SK-N-SH (cell line): Measurements from ENCODE around the gene UBE2L5. TPM values are rescaled to one million over a fixed set of nuclear protein-coding genes. Genes with fewer than 3 reads are reported as not detected.

Source experiments
- CTCF ChIA-PET: fragments of 300-600, 350-600 bp; formaldehyde crosslinking; extraction: SDS; loops from one replicate; lab custom pipeline; 2021; lab: Yijun Ruan, JAX
- POLR2A ChIA-PET: fragments of 350-600 bp; sonication (Branson Sonifier 250); formaldehyde crosslinking; extraction: SDS; loops from one replicate; lab custom pipeline; 2020; ENCODE audit warnings: antibody characterized with exemption, inconsistent platforms; lab: Yijun Ruan, JAX
- DNase-seq: peaks from one replicate; pipeline ENCODE4 v3.0.0; 2012
- H2AFZ ChIP-seq: fragments of 200-600 bp; sonication (generic); 2 replicates; pipeline ENCODE4 v1.8.1; 2016; ENCODE audit warnings: antibody characterized with exemption, mild to moderate bottlenecking, low read depth
- H3F3A ChIP-seq: fragments of 200-600 bp; sonication (generic); replicated peaks from 2 replicates; pipeline ENCODE3; 2016; ENCODE audit warnings: antibody characterized with exemption, mild to moderate bottlenecking; ENCODE audit not compliant: insufficient read depth
- H3K27ac ChIP-seq, 2 experiments: fragments of 200-500 bp in 1 of 2; fragments of 200-600 bp in 1 of 2; sonication (Bioruptor generic) in 1 of 2; sonication (generic), shearing (Covaris generic) in 1 of 2; 2 replicates each; pipeline versions ENCODE4 v1.5.1 to v1.6.1; 2014 to 2016; ENCODE audit warnings: low read depth in 2 of 2, inconsistent platforms in 1 of 2, low read length in 1 of 2, mild to moderate bottlenecking in 1 of 2, mixed read lengths in 1 of 2
- H3K27me3 ChIP-seq: fragments of 200-600 bp; sonication (generic), shearing (Covaris generic); 2 replicates; pipeline ENCODE4 v1.6.1; 2016; ENCODE audit warnings: mixed run types; ENCODE audit not compliant: insufficient read depth
- H3K36me3 ChIP-seq, 2 experiments: fragments of 200-500 bp in 1 of 2; fragments of 200-600 bp in 1 of 2; sonication (Bioruptor generic) in 1 of 2; sonication (generic) in 1 of 2; replicated peaks in 1 of 2; 2 replicates each; pipeline versions ENCODE3 to v1.5.1; 2014 to 2016; ENCODE audit warnings: low read length in 1 of 2, mild to moderate bottlenecking in 1 of 2; ENCODE audit not compliant: insufficient read depth in 2 of 2, control insufficient read depth in 1 of 2
- H3K4me1 ChIP-seq, 2 experiments: fragments of 200-500 bp in 1 of 2; fragments of 200-600 bp in 1 of 2; sonication (Bioruptor generic) in 1 of 2; sonication (generic), shearing (Covaris generic) in 1 of 2; 2 replicates each; pipeline versions ENCODE4 v1.5.1 to v1.6.1; 2014 to 2016; ENCODE audit warnings: low read depth in 1 of 2, low read length in 1 of 2, mixed run types in 1 of 2; ENCODE audit not compliant: insufficient read depth in 2 of 2, control insufficient read depth in 1 of 2
- H3K4me2 ChIP-seq: fragments of 200-600 bp; sonication (generic), shearing (Covaris generic); 2 replicates; pipeline ENCODE4 v1.6.1; 2017; ENCODE audit warnings: mixed run types
- H3K4me3 ChIP-seq, 2 experiments: fragments of 200-500 bp in 1 of 2; fragments of 200-600 bp in 1 of 2; sonication (Bioruptor generic) in 1 of 2; sonication (generic), shearing (Covaris generic) in 1 of 2; 2 replicates each; pipeline versions ENCODE4 v1.5.1 to v1.8.1; 2014 to 2016; ENCODE audit warnings: low read depth in 2 of 2, inconsistent platforms in 1 of 2, low read length in 1 of 2, mild to moderate bottlenecking in 1 of 2, mixed read lengths in 1 of 2, moderate library complexity in 1 of 2
- H3K79me2 ChIP-seq: fragments of 200-600 bp; sonication (generic); 2 replicates; pipeline ENCODE4 v1.8.1; 2017; ENCODE audit warnings: mild to moderate bottlenecking; ENCODE audit not compliant: insufficient read depth
- H3K9ac ChIP-seq: fragments of 200-600 bp; sonication (generic); 2 replicates; pipeline ENCODE4 v1.6.1; 2017; ENCODE audit warnings: mixed run types
- H3K9me2 ChIP-seq: fragments of 200-600 bp; sonication (generic); 2 replicates; pipeline ENCODE4 v1.6.1; 2017; ENCODE audit warnings: mixed run types
- H3K9me3 ChIP-seq: fragments of 200-600 bp; sonication (generic); 2 replicates; pipeline ENCODE4 v1.6.1; 2017; ENCODE audit warnings: mixed run types, mild to moderate bottlenecking, moderate library complexity
- H4K20me1 ChIP-seq: fragments of 200-600 bp; sonication (generic); 2 replicates; pipeline ENCODE4 v1.6.1; 2017; ENCODE audit warnings: mild to moderate bottlenecking, mixed run types; ENCODE audit not compliant: insufficient read depth
- CHD2 ChIP-seq: fragments of 150-350 bp; IDR thresholded peaks from 2 replicates; pipeline ENCODE4 v1.6.1; 2018; ENCODE audit warnings: low read length; ENCODE audit not compliant: partially characterized antibody
- CTCF ChIP-seq: fragments of 200-600 bp; sonication (generic); IDR thresholded peaks from 2 replicates; pipeline ENCODE4 v1.6.1; 2017; ENCODE audit warnings: antibody characterized with exemption, mild to moderate bottlenecking, moderate library complexity
- ELF1 ChIP-seq: IDR thresholded peaks from 2 replicates; pipeline ENCODE4 v1.4.0; 2012
- EP300 ChIP-seq, 2 experiments: IDR thresholded peaks; 2 replicates each; pipeline versions ENCODE4 v1.4.0 to v1.6.1; 2012; ENCODE audit warnings: borderline replicate concordance in 1 of 2, low read depth in 1 of 2, low read length in 1 of 2
- EZH2phosphoT487 ChIP-seq: fragments of 200-600 bp; sonication (generic); IDR thresholded peaks from 2 replicates; pipeline ENCODE4 v1.6.1; 2017; ENCODE audit warnings: low read depth, mixed run types, mild to moderate bottlenecking, antibody characterized with exemption, moderate library complexity, borderline replicate concordance
- FOSL2 ChIP-seq: IDR thresholded peaks from 2 replicates; pipeline ENCODE4 v1.4.0; 2012; ENCODE audit warnings: low read depth, mild to moderate bottlenecking, moderate library complexity, borderline replicate concordance
- GATA2 ChIP-seq: sonication (generic); formaldehyde crosslinking; IDR thresholded peaks from 2 replicates; pipeline ENCODE4 v1.5.0; 2020; ENCODE audit warnings: mild to moderate bottlenecking, missing genetic modification reagents
- MAX ChIP-seq: IDR thresholded peaks from 2 replicates; pipeline ENCODE4 v1.4.0; 2012; ENCODE audit warnings: low read depth
- MXI1 ChIP-seq: IDR thresholded peaks from 2 replicates; pipeline ENCODE4 v1.6.1; 2012; ENCODE audit warnings: mild to moderate bottlenecking, low read depth, low read length, improper control_type of control experiment
- NFIC ChIP-seq: IDR thresholded peaks from 2 replicates; pipeline ENCODE4 v1.4.0; 2012; ENCODE audit warnings: borderline replicate concordance
- NRF1 ChIP-seq: IDR thresholded peaks from 2 replicates; pipeline ENCODE4 v1.6.1; 2012; ENCODE audit warnings: low read depth, mild to moderate bottlenecking, low read length
- RCOR1 ChIP-seq: fragments of 150-350 bp; IDR thresholded peaks from 2 replicates; pipeline ENCODE4 v1.6.1; 2017; ENCODE audit warnings: antibody characterized with exemption, low read length
- REST ChIP-seq: IDR thresholded peaks from 2 replicates; pipeline ENCODE4 v1.6.1; 2012; ENCODE audit warnings: mild to moderate bottlenecking, low read depth, low read length, moderate library complexity
- RXRA ChIP-seq: IDR thresholded peaks from 2 replicates; pipeline ENCODE4 v1.4.0; 2012; ENCODE audit warnings: low read depth, mild to moderate bottlenecking, borderline replicate concordance
- SIN3A ChIP-seq: IDR thresholded peaks from 2 replicates; pipeline ENCODE4 v1.6.1; 2012; ENCODE audit warnings: low read depth, mild to moderate bottlenecking, low read length, moderate library complexity, borderline replicate concordance
- TAF1 ChIP-seq: IDR thresholded peaks from 2 replicates; pipeline ENCODE4 v1.6.1; 2012; ENCODE audit warnings: low read depth, mild to moderate bottlenecking, low read length, moderate library complexity, borderline replicate concordance
- USF1 ChIP-seq: IDR thresholded peaks from 2 replicates; pipeline ENCODE4 v1.4.0; 2012; ENCODE audit warnings: low read depth, borderline replicate concordance
- YY1 ChIP-seq: IDR thresholded peaks from 2 replicates; pipeline ENCODE4 v1.4.0; 2012; ENCODE audit warnings: low read depth, mild to moderate bottlenecking
- WGBS: methylation state at CpG from one replicate; pipeline ENCODE4 v1.1.6; 2017; ENCODE audit warnings: low lambda C conversion rate; 5-methylcytosine and 5-hydroxymethylcytosine counted together
- polyA plus RNA-seq, 3 experiments: library from polyadenylated mRNA; depleted of rRNA; stranded (reverse); fragments of >200 nt; gene quantifications; 2 replicates each; pipeline ENCODE4 v1.2.3, GENCODE V29; 2012

UBE2L5 gene
- polyA plus RNA-seq, 1 of the 3 experiments (the other 2 are of a cell fraction) = 0.02 TPM

- H3K4me2 ChIP-seq = peak overlapping the region; percentile 90
- H3K27ac ChIP-seq = peak overlapping the region; percentile 62 to 79
- H3K9me2 ChIP-seq = no peaks in the 10 kb centered on the region
- no peaks in the 10 kb centered on the region for H4K20me1 ChIP-seq
- ChIA-PET CTCF (interaction anchor here (1.1 kb wide), 1 partner anchor 11 kb away, joined by 4 read pairs; no protein-coding TSS in a partner anchor), POLR2A (no interaction called here)
- no peak for TF ChIP-seq RXRA
- TF ChIP-seq SIN3A = no peak
- no peak for TF ChIP-seq EP300 (IDR thresholded peaks at IDR 0.05; ENCODE audit: borderline replicate concordance in 1 of 2, low read depth in 1 of 2, low read length in 1 of 2)
- peak overlapping the region; percentile 68 for H3K9ac ChIP-seq
- no peaks in the 10 kb centered on the region; a peak in 1 of 4 replicates for H3K4me1 ChIP-seq
- no peaks in the 10 kb centered on the region for H3K9me3 ChIP-seq
- H2AFZ ChIP-seq = peak overlapping the region; percentile 98
- H3K4me3 ChIP-seq = peak overlapping the region; percentile 50 to 60
- H3K27me3 ChIP-seq = no peaks in the 10 kb centered on the region
- no peak for DNase-seq
- WGBS = 11% methylated on average over 7 of the region's 7 CpGs
- no peaks in the 10 kb centered on the region for H3K79me2 ChIP-seq
- H3K36me3 ChIP-seq = no peaks in the 10 kb centered on the region
- H3F3A ChIP-seq = no peaks in the 10 kb centered on the region
Observed at GRCh38 chr13:30394751-30395191, 27.5 kb upstream of the UBE2L5 start.

- H2AFZ ChIP-seq = peak overlapping the region; percentile 98
- H3F3A ChIP-seq = no peaks in the 10 kb centered on the region
- H3K79me2 ChIP-seq = no peaks in the 10 kb centered on the region
- H3K4me2 ChIP-seq = peak overlapping the region; percentile 90
- no peaks in the 10 kb centered on the region; a peak in 1 of 4 replicates for H3K4me1 ChIP-seq
- CTCF ChIA-PET = interaction anchor here (1.1 kb wide), 1 partner anchor 12 kb away, joined by 4 read pairs; no protein-coding TSS in a partner anchor
- peak overlapping the region; percentile 50 to 60 for H3K4me3 ChIP-seq
- no peaks in the 10 kb centered on the region for H3K9me2 ChIP-seq
- H3K9ac ChIP-seq = peak overlapping the region; percentile 68
- POLR2A ChIA-PET = no interaction called here
- DNase-seq = peak; percentile 67
- H3K27me3 ChIP-seq = no peaks in the 10 kb centered on the region
- H4K20me1 ChIP-seq = no peaks in the 10 kb centered on the region
- peak overlapping the region; percentile 62 to 79 for H3K27ac ChIP-seq
- no peaks in the 10 kb centered on the region for H3K9me3 ChIP-seq
- 3% methylated on average over 17 of the region's 19 CpGs for WGBS
- no peaks in the 10 kb centered on the region for H3K36me3 ChIP-seq
- TF ChIP-seq USF1 = peak; percentile 97
- no peak for TF ChIP-seq EZH2phosphoT487
- TF ChIP-seq REST = 0 out of 2 replicates have a peak, but pooled peaks have one; percentile 6
- no peak for TF ChIP-seq NRF1
- TF ChIP-seq EP300 (IDR thresholded peaks at IDR 0.05; ENCODE audit: borderline replicate concordance in 1 of 2, low read depth in 1 of 2, low read length in 1 of 2) = no peak
- TF ChIP-seq GATA2 = no peak
- no peak for TF ChIP-seq CTCF
- 0 out of 2 replicates have a peak, but pooled peaks have one; percentile 24 for TF ChIP-seq NFIC
- TF ChIP-seq MAX = peak; percentile 94
- TF ChIP-seq SIN3A = no peak; the same call in 1 of the 2 replicates
- TF ChIP-seq TAF1 = peak; percentile 51; the same call in 1 of the 2 replicates
- TF ChIP-seq CHD2 = no peak
- TF ChIP-seq FOSL2 = no peak
- no peak for TF ChIP-seq ELF1
- no peak for TF ChIP-seq YY1
- peak; percentile 79 for TF ChIP-seq MXI1
- TF ChIP-seq RCOR1 = peak; percentile 67; the same call in 1 of the 2 replicates
Observed at GRCh38 chr13:30395192-30396158, 26.8 kb upstream of the UBE2L5 start.
